GM19025 (cell line): Measurements from ENCODE around the gene GTF3C4.

Source experiments
- ATAC-seq: cut with Tn5 transposase; IDR thresholded peaks from one replicate; pipeline ENCODE4 v1.9.1; 2021; ENCODE audit warnings: mild to moderate bottlenecking, low read depth, moderate library complexity; ENCODE audit not compliant: unreplicated experiment

The GTF3C4 gene

GRCh38 chr9:132729235-132729890 is 59.1 kb downstream of the GTF3C4 start:
- no peak for ATAC-seq

GRCh38 chr9:132730054-132731033 is 60.1 kb downstream of the GTF3C4 start:
- no peak for ATAC-seq

GRCh38 chr9:132731230-132731629 is 61.0 kb downstream of the GTF3C4 start:
- no peak for ATAC-seq

DNA sequence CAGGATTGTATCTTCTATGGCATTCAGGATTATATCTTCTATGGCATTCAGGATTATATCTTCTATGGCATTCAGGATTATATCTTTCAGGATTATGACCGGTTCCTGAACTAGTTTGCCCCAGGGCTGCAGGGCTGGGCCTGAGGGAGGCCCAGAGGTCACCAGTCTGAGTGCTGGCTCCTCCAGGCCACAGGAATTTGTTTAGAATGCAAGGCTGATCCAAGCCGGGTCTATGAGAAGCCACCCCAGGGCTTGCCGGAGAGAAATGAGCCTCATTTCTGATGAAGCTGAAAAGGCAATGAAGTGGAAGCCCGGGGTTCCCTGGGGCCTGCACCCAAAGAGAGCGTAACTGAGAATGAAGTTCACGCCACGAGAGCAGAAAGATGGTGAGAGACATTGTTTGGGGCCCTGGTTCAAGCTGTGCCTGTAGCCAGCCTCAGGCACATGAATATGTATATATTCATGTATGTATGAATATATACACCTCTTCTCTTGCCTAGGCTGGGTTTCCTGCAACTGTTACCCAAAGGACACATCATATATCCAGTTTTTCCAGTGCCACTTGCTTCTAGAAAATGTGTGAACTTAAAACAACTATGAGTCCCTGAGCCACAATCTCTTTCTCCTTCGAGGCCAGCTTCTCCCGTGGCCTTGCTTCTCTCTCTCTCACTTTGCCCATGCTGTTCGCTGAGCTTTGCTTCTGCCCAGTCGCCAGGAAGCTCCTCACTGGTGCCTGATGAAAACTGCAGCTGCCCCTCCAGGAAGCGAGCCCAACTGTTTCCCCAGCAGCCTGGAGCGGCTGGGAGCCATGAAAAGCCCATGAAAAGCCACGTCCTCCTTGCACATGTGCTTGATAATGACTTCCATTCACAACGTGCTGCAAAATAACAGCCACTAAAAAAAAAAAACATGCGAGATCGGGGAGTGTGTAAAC is 62.3 kb downstream of the GTF3C4 start:
- ATAC-seq, result no peak

DNA sequence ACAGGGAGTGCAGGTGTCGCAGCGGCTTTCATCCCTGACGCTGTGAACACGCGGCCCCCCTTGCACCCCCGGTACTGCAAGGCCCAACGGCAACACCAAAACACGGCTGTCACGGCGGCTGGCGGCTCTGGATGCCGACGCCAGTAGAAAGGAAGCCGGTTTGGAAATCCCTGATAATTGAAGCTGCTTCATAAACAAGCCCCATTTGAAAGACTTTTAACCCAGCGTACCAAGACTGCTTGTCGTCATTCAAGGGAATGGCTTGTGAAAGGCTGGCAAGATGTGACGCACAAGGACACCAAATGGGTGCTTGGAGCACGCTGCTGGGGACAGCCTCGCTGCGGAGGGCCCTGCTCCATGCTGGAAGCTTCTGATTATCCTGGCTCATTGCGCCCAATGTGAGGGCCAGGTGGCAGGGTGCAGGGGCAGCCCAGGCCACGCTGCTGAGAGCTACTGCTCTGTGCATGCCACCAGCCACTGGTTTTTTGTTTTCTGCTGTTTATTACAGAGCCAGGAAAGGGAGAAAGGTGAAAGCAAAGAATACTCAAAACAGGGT is 63.1 kb downstream of the GTF3C4 start:
- no peak for ATAC-seq

DNA sequence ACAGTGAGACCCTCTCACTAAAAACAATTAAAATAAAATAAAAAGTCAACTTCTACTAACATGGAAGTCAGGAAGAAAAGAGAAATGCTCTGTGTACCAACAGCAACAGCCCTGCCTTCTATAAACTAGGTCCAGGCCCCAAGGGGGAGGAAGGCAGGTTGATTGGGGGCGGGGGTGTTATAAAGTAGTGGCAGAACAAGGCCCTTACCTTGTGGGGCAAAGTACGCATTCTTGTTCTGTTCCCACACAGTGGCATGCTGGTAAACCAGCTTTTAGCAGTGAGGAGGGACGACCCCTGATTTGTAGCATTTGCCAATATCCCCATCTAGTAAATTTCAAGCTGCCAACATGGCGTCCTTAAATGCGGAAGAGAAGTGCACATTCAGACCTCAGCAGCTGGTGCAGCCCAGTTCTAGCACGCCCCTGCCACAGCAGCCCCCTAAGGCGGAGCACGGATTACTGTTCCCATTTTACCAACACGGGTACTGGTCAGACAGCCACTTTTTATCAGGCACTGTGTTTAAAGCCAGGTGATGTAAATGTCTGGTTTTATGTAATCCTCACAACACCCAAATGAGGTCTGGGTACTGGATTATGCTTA is 69.5 kb downstream of the GTF3C4 start:
- ATAC-seq, result no peak

GRCh38 chr9:132740526-132741309 is 70.5 kb downstream of the GTF3C4 start:
- ATAC-seq, result no peak

DNA sequence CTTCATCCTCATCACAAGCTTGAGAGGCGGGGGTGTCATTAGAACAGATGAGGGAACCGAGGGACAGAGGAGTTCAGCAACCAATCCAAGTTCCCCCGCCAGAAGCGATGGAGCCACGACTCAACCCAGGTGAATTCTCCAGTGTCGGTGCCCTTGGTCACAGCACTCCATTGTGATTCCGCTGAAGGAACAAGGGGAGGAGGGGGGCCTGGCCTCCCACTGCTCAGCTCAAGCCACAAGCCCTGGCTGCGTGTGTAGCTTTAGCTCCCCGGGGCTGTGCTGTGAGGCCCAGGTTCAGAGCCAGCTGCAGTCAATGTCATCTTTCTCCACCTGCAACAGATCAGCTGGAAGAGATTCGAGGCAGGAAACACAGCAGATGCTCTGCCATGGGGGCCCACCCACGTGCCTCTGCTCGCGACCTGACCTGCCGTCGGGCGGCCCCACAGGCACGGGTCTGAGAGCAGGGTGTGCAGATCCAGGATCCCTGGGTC is 72.6 kb downstream of the GTF3C4 start:
- ATAC-seq, result no peak

DNA sequence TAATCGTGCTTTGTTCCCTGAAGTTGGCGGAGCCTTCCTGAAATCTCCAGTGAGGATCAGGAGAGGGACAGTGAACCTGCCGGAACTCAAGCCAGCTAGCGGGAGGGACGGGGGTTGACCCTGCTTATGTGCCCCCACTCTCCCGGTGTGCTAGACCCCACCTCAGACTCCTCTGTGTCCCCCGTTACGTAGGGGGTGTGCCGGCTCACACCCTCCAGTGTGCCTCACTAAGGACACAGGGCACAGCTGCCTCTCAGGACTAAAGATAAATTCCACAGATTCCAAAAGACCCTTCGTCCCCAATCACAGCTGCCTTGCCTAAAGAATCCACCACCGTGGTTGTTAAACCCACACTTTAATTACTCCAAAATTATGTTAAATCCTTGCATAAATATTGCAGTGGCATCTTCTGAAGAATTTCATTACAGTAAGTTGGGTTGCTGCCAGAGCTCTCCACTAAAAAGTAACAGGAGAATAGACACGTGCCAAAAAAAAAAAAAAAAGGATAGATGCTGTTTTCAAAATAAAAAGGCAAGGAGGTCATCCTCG is 73.7 kb downstream of the GTF3C4 start:
- ATAC-seq, result no peak
